Myometrial cell (primary cell): Measurements from ENCODE around the gene PPP2R5E. TPM values are rescaled to one million over a fixed set of nuclear protein-coding genes. Genes with fewer than 3 reads are reported as not detected.

ENCODE experiments used
- total RNA-seq: library from RNA; depleted of rRNA; stranded (reverse); fragments of >200 nt; gene quantifications from 2 replicates; pipeline ENCODE4 v1.2.3, GENCODE V29; 2015

The PPP2R5E gene
- 18.2 and 18.4 TPM in 2 replicates for total RNA-seq

GRCh38 chr14:63543000-63543825, at the start of gene PPP2R5E:
Gene PPP2R5E (minus strand): TSS chr14:63543377. CDS start chr14:63539685, 3,692 bp downstream.

Other genes starting within 250 kb of the PPP2R5E start
- gene GPHB5, start 224.4 kb downstream of the PPP2R5E start, total RNA-seq, result not detected in 2 replicates
- gene WDR89, start 98.5 kb upstream of the PPP2R5E start, total RNA-seq, result 7.5 and 8.2 TPM in 2 replicates
- 21.0 and 22.5 TPM in 2 replicates for gene SGPP1, start 184.7 kb upstream of the PPP2R5E start, total RNA-seq